Liver (tissue), 9 donors: ENCODE data around the gene P2RY8. TPM values are rescaled to one million over a fixed set of nuclear protein-coding genes. Genes with fewer than 3 reads are reported as not detected.
"Not testable (repeated sequence)": the region's sequence is repeated elsewhere in the genome, so short reads cannot be mapped to it uniquely, and the experiment has no call there.

Source experiments
- DNase-seq: peaks from one replicate; pipeline ENCODE4 v3.0.0-alpha.2; 2017; ENCODE audit warnings: low spot score
- H3K27ac ChIP-seq, 2 donors: one replicate each; pipeline ENCODE4 v1.7.0; 2013; ENCODE audit warnings: inconsistent platforms in 2 of 2, low read length in 2 of 2, control low read depth in 1 of 2, low read depth in 1 of 2, mild to moderate bottlenecking in 1 of 2
- H3K27me3 ChIP-seq, 4 donors: one replicate each; pipeline versions ENCODE4 v1.6.1 to v1.7.0; 2013; ENCODE audit warnings: low read length in 3 of 4, inconsistent platforms in 1 of 4, mild to moderate bottlenecking in 1 of 4, moderate library complexity in 1 of 4; ENCODE audit not compliant: control insufficient read depth in 4 of 4, insufficient read depth in 4 of 4
- H3K36me3 ChIP-seq, 4 donors: one replicate each; pipeline versions ENCODE4 v1.6.1 to v1.7.0; 2013; ENCODE audit warnings: low read length in 3 of 4, mild to moderate bottlenecking in 3 of 4, low read depth in 1 of 4, moderate library complexity in 1 of 4; ENCODE audit not compliant: control insufficient read depth in 4 of 4, insufficient read depth in 3 of 4
- H3K4me1 ChIP-seq, 4 donors: one replicate each; pipeline versions ENCODE4 v1.6.1 to v1.7.0; 2013; ENCODE audit warnings: low read length in 3 of 4, mild to moderate bottlenecking in 3 of 4, moderate library complexity in 1 of 4; ENCODE audit not compliant: control insufficient read depth in 4 of 4, insufficient read depth in 4 of 4
- H3K4me3 ChIP-seq, 3 donors: one replicate each; pipeline versions ENCODE4 v1.6.1 to v1.7.0; 2013; ENCODE audit warnings: low read length in 3 of 3, control low read depth in 1 of 3, low read depth in 1 of 3, mild to moderate bottlenecking in 1 of 3
- H3K9ac ChIP-seq, 2 donors: one replicate each; pipeline ENCODE4 v1.7.0; 2013; ENCODE audit warnings: low read length in 2 of 2, mild to moderate bottlenecking in 2 of 2, moderate library complexity in 2 of 2, control low read depth in 1 of 2, low read depth in 1 of 2
- H3K9me3 ChIP-seq, 4 donors: one replicate each; pipeline versions ENCODE4 v1.6.1 to v1.7.0; 2013; ENCODE audit warnings: low read length in 3 of 4; ENCODE audit not compliant: control insufficient read depth in 4 of 4
- ATF3 ChIP-seq: IDR thresholded peaks from 2 replicates; pipeline ENCODE4 v1.6.1; 2016; ENCODE audit warnings: antibody characterized with exemption
- CTCF ChIP-seq: fragments of 150-350 bp; IDR thresholded peaks from 2 replicates; pipeline ENCODE4 v1.5.1; 2017; ENCODE audit warnings: improper control_type of control experiment, low read depth, low read length; ENCODE audit not compliant: missing input control
- EGR1 ChIP-seq, 2 donors: IDR thresholded peaks; 2 replicates each; pipeline ENCODE4 v1.6.1; 2016 to 2018; ENCODE audit warnings: antibody characterized with exemption in 2 of 2, low read depth in 2 of 2
- FOXA2 ChIP-seq: IDR thresholded peaks from 2 replicates; pipeline ENCODE4 v1.6.1; 2016; ENCODE audit warnings: antibody characterized with exemption
- GABPA ChIP-seq, 2 donors: IDR thresholded peaks in 1 of 2; conservative IDR thresholded peaks in 1 of 2; 2 replicates each; pipeline ENCODE4 v1.6.1; 2016; ENCODE audit warnings: antibody characterized with exemption in 2 of 2, mild to moderate bottlenecking in 1 of 2, moderate library complexity in 1 of 2
- HNF4A ChIP-seq, 2 donors: conservative IDR thresholded peaks; 2 replicates each; pipeline ENCODE4 v1.6.1; 2016; ENCODE audit warnings: antibody characterized with exemption in 2 of 2, mild to moderate bottlenecking in 2 of 2
- HNF4G ChIP-seq: IDR thresholded peaks from 2 replicates; pipeline ENCODE4 v1.6.1; 2016; ENCODE audit warnings: antibody characterized with exemption
- JUND ChIP-seq, 2 donors: IDR thresholded peaks; 2 replicates each; pipeline ENCODE4 v1.6.1; 2016; ENCODE audit warnings: antibody characterized with exemption in 2 of 2
- MAX ChIP-seq: IDR thresholded peaks from 2 replicates; pipeline ENCODE4 v1.6.1; 2016; ENCODE audit warnings: antibody characterized with exemption
- NR2F2 ChIP-seq: IDR thresholded peaks from 2 replicates; pipeline ENCODE4 v1.6.1; 2016; ENCODE audit warnings: antibody characterized with exemption
- REST ChIP-seq: IDR thresholded peaks from 2 replicates; pipeline ENCODE4 v1.6.1; 2016; ENCODE audit warnings: antibody characterized with exemption, mild to moderate bottlenecking
- RXRA ChIP-seq, 2 donors: IDR thresholded peaks; 2 replicates each; pipeline ENCODE4 v1.6.1; 2017 to 2018; ENCODE audit warnings: antibody characterized with exemption in 2 of 2, mild to moderate bottlenecking in 1 of 2
- SP1 ChIP-seq: IDR thresholded peaks from 2 replicates; pipeline ENCODE4 v1.6.1; 2018; ENCODE audit warnings: antibody characterized with exemption, mild to moderate bottlenecking
- TAF1 ChIP-seq: conservative IDR thresholded peaks from 2 replicates; pipeline ENCODE4 v1.6.1; 2016; ENCODE audit warnings: antibody characterized with exemption, mild to moderate bottlenecking
- YY1 ChIP-seq: IDR thresholded peaks from 2 replicates; pipeline ENCODE4 v1.6.1; 2016; ENCODE audit warnings: antibody characterized with exemption, mild to moderate bottlenecking
- WGBS: extraction: QIAGEN DNeasy Blood & Tissue Kit; methylation state at CpG from one replicate; pipeline ENCODE4 v1.1.7; 2013; 5-methylcytosine and 5-hydroxymethylcytosine counted together
- polyA plus RNA-seq, 2 donors: library from polyadenylated mRNA; stranded (reverse) in 1 of 2; unstranded in 1 of 2; fragments of 200-250 nt in 1 of 2; fragments of >200 nt in 1 of 2; fragmentation: Nextera tagmentation in 1 of 2; extraction: Ambion mirVana in 1 of 2; gene quantifications; one replicate each; pipeline versions ENCODE4 v1.2.1 to v1.2.3, GENCODE V29; 2013 to 2015
- total RNA-seq, 2 donors: library from RNA; depleted of rRNA; stranded (reverse); fragments of >200 nt; gene quantifications; one replicate each; pipeline ENCODE4 v1.2.3, GENCODE V29; 2014
- TF ChIP-seq, protein P1 (sequence below): IDR thresholded peaks from 2 replicates; pipeline ENCODE4 v1.6.1; 2016; ENCODE audit warnings: antibody characterized with exemption
- donor health status: healthy.
- donor health status: healthy.
- donor health status: healthy.
- donor health status: healthy.
- donor health status: healthy.

P2RY8 gene
- total and polyA plus RNA-seq, 4 donors, result 0.24 to 4.4 (median 0.59) TPM

DNA sequence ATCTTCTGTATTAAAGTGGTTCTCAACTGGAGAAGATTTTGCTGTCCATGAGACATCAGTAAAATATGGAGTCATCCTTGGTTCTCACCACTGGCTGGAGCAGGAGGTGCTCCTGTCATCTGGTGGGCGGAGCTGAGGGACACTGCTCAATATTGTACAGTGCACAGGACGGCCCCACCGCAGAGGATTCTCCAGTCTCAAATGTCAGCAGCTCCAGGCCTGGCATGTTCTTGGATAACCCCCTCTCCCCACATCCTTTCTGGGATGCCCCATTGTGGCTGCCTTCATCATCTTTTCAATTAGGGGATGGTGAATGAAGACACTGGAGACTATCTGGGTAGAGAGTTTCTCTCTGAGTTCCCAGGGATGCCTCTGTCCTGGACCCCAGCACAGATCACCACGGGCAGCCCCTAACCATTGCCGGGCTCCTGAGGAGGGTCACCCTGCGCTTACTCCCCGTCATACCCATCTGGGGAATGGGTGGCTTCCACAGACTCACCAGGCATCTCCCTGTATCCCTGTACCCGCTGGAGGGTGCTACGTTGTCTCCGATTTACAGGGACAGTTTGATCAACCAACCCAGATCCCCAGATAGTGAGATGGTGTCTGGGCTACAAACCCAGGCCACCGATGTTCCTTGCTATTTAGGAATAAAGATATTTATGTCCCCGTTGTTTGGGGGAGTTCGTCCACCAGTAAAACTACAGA is 21.9 kb upstream of the P2RY8 start:
- no peaks in the 10 kb centered on the region for H3K4me1 ChIP-seq
- peaks cover 0 to 4% (median 1%) of the 10 kb centered on the region in 4 donors for H3K9me3 ChIP-seq
- 79% methylated on average over 13 of the region's 13 CpGs for whole genome bisulfite sequencing
- no peak overlapping the region for H3K9ac ChIP-seq
- H3K4me3 ChIP-seq, result no peak overlapping the region
- H3K27ac ChIP-seq, result no peak overlapping the region
- no peaks in the 10 kb centered on the region for H3K27me3 ChIP-seq
- DNase-seq, result no peak
- no peaks in the 10 kb centered on the region for H3K36me3 ChIP-seq
- TF ChIP-seq FOXA2, result no peak
- no peak for TF ChIP-seq SP1
- no peak for TF ChIP-seq HNF4G
- no peak for TF ChIP-seq GABPA (IDR thresholded peaks at IDR 0.05 in 1 of 2, conservative IDR thresholded peaks at IDR 0.05 in 1 of 2)
- TF ChIP-seq, protein P1, sequence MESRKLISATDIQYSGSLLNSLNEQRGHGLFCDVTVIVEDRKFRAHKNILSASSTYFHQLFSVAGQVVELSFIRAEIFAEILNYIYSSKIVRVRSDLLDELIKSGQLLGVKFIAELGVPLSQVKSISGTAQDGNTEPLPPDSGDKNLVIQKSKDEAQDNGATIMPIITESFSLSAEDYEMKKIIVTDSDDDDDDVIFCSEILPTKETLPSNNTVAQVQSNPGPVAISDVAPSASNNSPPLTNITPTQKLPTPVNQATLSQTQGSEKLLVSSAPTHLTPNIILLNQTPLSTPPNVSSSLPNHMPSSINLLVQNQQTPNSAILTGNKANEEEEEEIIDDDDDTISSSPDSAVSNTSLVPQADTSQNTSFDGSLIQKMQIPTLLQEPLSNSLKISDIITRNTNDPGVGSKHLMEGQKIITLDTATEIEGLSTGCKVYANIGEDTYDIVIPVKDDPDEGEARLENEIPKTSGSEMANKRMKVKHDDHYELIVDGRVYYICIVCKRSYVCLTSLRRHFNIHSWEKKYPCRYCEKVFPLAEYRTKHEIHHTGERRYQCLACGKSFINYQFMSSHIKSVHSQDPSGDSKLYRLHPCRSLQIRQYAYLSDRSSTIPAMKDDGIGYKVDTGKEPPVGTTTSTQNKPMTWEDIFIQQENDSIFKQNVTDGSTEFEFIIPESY, result no peak
- TF ChIP-seq RXRA (IDR thresholded peaks at IDR 0.05), result no peak
- no peak for TF ChIP-seq TAF1
- no peak for TF ChIP-seq HNF4A (conservative IDR thresholded peaks at IDR 0.05)
- TF ChIP-seq REST, result no peak
- no peak for TF ChIP-seq YY1
- no peak for TF ChIP-seq JUND (IDR thresholded peaks at IDR 0.05)
- no peak for TF ChIP-seq ATF3
- no peak for TF ChIP-seq EGR1 (IDR thresholded peaks at IDR 0.05; ENCODE audit: low read depth in 2 of 2)
- no peak for TF ChIP-seq MAX
- no peak for TF ChIP-seq CTCF
- TF ChIP-seq NR2F2, result no peak

DNA sequence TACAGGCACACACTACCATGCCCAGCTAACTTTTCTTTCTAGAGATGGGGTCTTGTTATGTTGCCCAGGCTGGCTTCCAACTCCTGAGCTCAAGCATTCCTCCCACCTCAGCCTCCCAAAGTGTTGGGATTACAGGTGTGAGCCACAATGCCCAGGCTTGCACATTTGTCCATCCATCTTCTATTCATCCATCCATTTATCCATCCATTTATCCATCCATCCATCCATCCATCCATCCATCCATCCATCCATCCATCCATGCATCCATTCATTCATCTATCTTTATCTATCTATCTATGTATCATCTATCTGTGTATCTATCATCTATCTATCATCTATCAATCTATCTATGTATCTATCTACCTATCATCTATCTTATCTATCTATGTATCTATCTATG is 20.5 kb upstream of the P2RY8 start:
- not testable (repeated sequence) for H3K9ac ChIP-seq, H3K36me3 ChIP-seq, H3K4me1 ChIP-seq, DNase-seq, H3K9me3 ChIP-seq, H3K27ac ChIP-seq, H3K27me3 ChIP-seq, H3K4me3 ChIP-seq
